GM19324 (cell line): ENCODE measurements around the gene SMIM44.
A peak's percentile ranks its signal among the peaks of the same experiment; 100 is the strongest.

Experiments
- ATAC-seq: cut with Tn5 transposase; IDR thresholded peaks from one replicate; pipeline ENCODE4 v1.9.1; 2021; ENCODE audit warnings: mild to moderate bottlenecking, moderate library complexity; ENCODE audit not compliant: unreplicated experiment, low FRiP score

The SMIM44 gene

GRCh38 chr19:3444695-3445234 is 38.5 kb downstream of the SMIM44 start:
- no peak for ATAC-seq

GRCh38 chr19:3443840-3444694 is 39.2 kb downstream of the SMIM44 start:
- no peak for ATAC-seq

GRCh38 chr19:3442487-3443071 is 40.7 kb downstream of the SMIM44 start:
- ATAC-seq: no peak

GRCh38 chr19:3441986-3442329 is 41.3 kb downstream of the SMIM44 start:
- ATAC-seq: no peak

- ATAC-seq: no peak
Observed at GRCh38 chr19:3441089-3441985, 41.9 kb downstream of the SMIM44 start.

- ATAC-seq: no peak
Observed at GRCh38 chr19:3440082-3440481, 43.2 kb downstream of the SMIM44 start.

- ATAC-seq: peak; percentile 94
Observed at GRCh38 chr19:3434630-3435553, 48.3 kb downstream of the SMIM44 start.

GRCh38 chr19:3433805-3434540 is 49.3 kb downstream of the SMIM44 start:
- no peak for ATAC-seq

GRCh38 chr19:3433313-3433712 is 49.9 kb downstream of the SMIM44 start:
- ATAC-seq: no peak
